Endothelial cell of umbilical vein (primary cell): Measurements from ENCODE around the gene CC2D2A.

Experiments used
- CTCF ChIP-seq, 2 donors: IDR thresholded peaks; 1 replicate in 1 of 2; 2 replicates in 1 of 2; pipeline ENCODE4 v1.5.1; 2011; ENCODE audit warnings: low read length in 2 of 2, mild to moderate bottlenecking in 2 of 2, moderate library complexity in 2 of 2, control low read depth in 1 of 2, inconsistent platforms in 1 of 2, low read depth in 1 of 2; ENCODE audit not compliant: insufficient read depth in 1 of 2; ENCODE audit errors: extremely low read depth in 1 of 2
- JUN ChIP-seq: IDR thresholded peaks from 2 replicates; pipeline ENCODE4 v1.6.1; 2011; ENCODE audit warnings: borderline replicate concordance, low read depth; ENCODE audit not compliant: insufficient read length, insufficient read depth
- MAX ChIP-seq: IDR thresholded peaks from 2 replicates; pipeline ENCODE4 v1.6.1; 2011; ENCODE audit not compliant: insufficient read depth, insufficient read length
- POLR2A ChIP-seq: IDR thresholded peaks from 2 replicates; pipeline ENCODE4 v1.6.1; 2012; ENCODE audit warnings: low read depth, mild to moderate bottlenecking, control low read depth, low read length
- POLR2AphosphoS5 ChIP-seq: IDR thresholded peaks from 2 replicates; pipeline ENCODE4 v1.6.1; 2012; ENCODE audit warnings: low read depth, mild to moderate bottlenecking, control low read depth, low read length, moderate library complexity; ENCODE audit not compliant: insufficient read depth

GRCh38 chr4:15481961-15482745, 12.5 kb downstream of the CC2D2A start:
- TF ChIP-seq POLR2A (no peak), CTCF (IDR thresholded peaks at IDR 0.05; ENCODE audit: extremely low read depth in 1 of 2, insufficient read depth in 1 of 2, low read depth in 1 of 2, low read length in 2 of 2) (no peak), MAX (no peak), JUN (no peak), POLR2AphosphoS5 (no peak)
